H4 (cell line): ENCODE data around the gene SPTB. TPM values are rescaled to one million over a fixed set of nuclear protein-coding genes. Genes with fewer than 3 reads are reported as not detected.

Experiments used
- DNase-seq: peaks from one replicate; pipeline ENCODE4 v3.0.0-alpha.2; 2015; ENCODE audit warnings: low spot score
- total RNA-seq: library from RNA; depleted of rRNA; stranded (reverse); fragments of >200 nt; shearing (Covaris generic); gene quantifications from 2 replicates; pipeline ENCODE4 v1.2.3, GENCODE V29; 2014

Gene SPTB
- total RNA-seq, 1 experiment from 2014 or later = 0.04 TPM

DNA sequence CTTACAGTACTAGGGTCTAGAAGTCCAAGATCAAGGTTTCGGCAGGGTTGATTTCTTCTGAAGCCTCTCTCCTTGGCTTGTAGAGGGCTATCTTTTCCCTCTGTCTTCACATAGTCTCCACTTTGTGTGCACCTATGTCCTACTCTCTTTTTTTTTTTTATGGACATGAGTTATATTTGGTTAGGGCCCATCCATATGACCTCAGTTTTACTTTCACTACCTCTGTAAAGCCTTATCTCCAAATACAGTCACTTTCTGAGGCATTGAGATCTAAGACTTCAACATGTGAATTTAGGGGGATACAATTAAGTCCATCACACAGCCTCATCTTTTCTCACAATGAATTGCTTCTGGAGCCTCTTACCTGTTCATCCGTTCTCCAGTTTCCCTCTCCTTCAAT, 5.9 kb upstream of the SPTB start:
- DNase-seq = no peak

DNA sequence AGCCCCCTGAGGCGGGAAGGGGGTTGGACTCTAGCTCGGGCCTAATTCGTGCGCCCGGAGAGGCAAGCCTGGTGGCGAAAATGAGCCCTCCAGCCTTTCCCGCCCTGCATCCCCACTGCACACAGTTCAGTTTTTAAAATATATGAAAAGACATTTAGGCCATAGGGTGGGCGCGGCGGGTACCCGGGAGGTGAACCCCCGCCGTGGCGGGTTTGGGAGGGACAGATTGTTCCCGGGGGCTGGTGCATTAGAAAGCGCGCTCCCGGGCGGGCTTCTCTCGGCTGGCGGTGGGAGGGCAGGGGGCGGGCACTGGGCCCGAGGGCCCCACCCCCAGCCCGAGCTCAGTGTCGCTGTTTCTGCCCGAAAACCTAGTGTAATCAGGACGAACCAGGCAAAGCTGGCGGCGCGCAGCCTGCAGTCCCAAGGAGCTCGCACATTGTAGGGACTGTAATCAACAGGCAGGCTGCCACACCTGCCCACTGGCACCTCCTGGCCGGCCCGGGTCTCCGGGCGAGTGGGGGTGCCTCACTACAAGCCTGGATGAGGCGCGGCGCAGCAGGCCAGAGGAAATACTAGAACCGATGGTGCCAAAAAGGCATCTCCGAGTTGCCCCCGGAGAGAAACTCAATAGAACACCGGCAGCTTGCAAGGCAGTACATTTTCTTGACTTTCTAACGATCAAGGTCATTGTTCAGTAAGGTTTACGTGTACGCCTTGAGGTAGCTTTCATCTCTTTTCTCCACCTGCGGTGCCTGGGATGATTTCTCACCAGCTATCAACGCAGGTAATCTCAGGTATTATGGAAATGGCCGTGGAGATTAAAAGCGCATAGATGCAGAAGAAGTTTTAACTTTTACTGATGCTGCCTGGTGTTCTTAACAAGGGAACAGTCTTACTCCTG, 764 bp upstream of the SPTB start:
- no peak for DNase-seq

DNA sequence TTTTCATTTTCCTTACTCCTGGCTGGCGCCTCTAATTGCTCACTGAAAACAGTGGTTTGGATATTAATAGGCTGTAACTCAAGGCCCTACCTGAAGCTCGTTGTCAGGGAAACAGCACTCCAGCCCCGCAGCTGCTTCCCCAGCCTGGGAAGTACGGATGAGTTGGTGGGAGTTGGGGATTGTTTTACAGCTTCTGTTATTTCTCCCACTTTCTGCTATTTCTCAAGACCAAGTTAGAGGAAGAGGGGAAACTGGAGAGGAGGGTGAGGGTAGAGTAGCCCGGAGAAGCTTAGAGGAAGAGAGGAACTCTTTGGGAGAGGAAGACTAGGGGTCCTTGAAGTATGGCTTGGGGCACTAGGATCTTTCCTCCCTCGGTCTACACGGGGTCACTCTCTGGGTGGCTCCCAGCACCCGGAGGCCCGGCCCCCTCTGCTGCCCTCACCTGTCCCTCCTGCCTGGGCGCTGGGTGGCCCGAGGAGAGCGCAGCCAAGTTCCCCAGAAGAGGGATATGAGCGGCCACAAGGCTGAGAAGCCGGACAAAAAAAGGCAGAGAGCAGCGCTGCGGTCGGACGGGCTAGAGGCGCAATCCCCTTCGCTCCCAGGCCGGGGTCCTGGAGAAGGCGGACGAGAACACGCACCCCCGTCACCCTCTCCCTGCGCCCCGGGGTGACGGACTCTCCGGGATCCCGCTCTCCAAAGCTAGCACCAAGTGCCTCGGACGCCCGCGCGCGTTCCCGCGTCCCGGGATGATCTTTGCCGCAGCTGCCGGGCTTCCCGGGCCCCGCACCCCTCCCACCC, 671 bp downstream of the SPTB start:
- DNase-seq = no peak

GRCh38 chr14:64877846-64878245, 1.9 kb downstream of the SPTB start:
- no peak for DNase-seq

DNA sequence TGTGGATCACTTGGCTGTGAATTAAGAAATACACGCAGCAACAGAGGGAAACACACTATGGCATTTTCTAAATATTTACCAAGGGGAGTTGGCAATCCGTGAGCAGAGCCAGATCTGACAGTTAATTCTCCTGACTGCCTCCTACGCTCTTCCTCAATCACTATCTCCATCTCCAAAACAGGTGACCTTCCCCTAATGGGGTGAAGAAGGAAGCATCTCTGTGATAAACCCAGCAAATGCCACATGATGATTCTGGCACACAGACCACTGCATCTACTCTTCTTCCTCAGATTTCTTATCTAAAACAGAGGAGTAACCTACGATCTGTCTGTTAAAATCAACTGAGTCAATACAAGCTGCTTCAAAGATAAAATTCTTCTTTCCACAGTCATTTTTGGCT, 4.4 kb downstream of the SPTB start:
- no peak for DNase-seq

DNA sequence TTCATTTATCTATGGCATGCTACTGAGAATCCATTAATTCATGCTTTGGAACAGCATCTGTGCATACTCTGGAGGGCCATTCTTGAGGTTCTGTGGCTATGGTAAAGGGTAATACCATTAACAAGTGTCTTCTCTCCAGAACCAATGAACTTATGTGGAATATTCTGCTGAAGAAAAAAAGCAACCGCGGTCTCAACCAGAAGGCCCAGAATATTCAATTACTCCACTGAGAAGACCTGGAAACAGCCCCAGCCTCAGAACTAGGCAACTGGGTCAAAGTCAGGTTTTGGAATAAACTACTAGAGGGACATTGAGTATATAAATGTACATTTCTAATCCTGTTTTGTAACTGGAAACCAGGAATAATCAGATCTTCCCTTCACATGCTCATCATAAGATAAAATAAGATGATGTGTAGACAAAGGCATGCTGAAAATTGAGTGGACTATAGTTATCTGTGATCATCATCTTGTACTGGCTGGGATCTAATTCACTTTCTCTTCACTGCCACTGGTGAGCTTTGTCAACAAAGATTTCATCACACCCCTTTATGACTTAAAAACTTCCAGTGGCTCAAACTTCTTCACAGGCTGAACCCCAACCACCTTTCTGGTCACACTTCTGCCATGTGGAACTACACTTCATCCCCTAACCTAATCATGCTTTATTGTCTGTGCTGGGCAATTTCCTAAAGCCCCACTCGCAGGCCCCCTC, 6.0 kb downstream of the SPTB start:
- DNase-seq = no peak

- no peak for DNase-seq
Measured at GRCh38 chr14:64871344-64871743, 8.4 kb downstream of the SPTB start.

DNA sequence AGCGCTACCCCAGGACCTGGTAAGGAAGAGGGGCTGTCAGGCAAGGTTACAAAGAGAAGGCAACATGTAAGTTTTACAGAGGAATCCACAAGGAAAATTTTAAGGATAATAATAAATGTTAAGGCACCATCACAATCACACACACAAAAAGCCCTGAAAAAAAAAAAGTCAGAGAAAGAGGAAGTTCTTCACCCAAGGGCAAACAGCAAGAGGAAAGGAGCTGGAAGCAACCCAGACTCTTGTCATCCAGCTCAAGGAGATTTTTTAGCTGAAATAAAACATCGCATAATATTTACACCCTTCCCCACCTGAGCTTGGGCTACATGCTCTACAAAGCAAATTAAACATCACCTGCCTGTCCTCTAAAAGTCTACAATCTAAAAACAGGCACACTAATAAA, 9.5 kb downstream of the SPTB start:
- DNase-seq = no peak

- no peak for DNase-seq
Measured at GRCh38 chr14:64868841-64869240, 10.9 kb downstream of the SPTB start.

DNA sequence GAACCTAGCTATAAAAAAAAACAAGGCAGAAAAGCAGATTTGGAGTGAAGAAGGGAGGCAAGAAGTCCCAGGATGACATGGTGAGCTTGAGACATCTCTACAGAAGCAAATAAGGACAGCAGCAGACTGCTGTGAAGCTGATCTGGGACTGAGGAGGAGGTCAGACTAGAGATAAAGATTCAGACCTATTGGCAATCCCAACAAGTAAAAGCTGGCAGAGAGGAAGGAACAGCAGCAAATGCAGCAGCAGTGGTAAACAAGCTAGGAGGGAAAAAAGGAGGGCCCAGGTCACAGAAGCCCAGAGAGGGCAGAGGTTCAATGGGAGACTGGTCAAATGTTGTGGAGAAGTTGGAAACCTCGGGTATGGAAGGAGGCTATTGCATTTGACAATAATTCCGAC, 11.3 kb downstream of the SPTB start:
- DNase-seq = no peak

GRCh38 chr14:64867182-64867581, 12.5 kb downstream of the SPTB start:
- DNase-seq = no peak

- no peak for DNase-seq
Measured at GRCh38 chr14:64865992-64866391, 13.7 kb downstream of the SPTB start.

GRCh38 chr14:64865109-64865508, 14.6 kb downstream of the SPTB start:
- DNase-seq = no peak

DNA sequence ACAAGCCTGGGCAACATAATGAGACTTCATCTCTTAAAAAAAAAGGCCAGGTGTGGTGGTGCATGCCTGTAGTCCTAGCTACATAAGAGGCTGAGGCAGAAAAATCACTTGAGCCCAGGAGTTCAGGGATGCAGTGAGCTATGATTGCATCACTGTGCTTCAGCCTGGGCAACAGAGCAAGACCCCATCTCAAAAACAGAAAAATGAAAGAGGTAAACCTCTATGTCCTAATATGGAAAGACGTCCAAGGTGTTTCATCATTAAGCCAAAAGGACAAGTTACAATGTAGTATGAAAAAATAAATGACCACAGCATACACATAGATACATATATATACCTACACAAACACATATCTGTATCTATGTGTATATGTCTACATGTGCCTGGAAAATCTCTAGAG, 15.4 kb downstream of the SPTB start:
- no peak for DNase-seq

- no peak for DNase-seq
Measured at GRCh38 chr14:64861916-64862315, 17.8 kb downstream of the SPTB start.

- no peak for DNase-seq
Measured at GRCh38 chr14:64860039-64860438, 19.7 kb downstream of the SPTB start.

DNA sequence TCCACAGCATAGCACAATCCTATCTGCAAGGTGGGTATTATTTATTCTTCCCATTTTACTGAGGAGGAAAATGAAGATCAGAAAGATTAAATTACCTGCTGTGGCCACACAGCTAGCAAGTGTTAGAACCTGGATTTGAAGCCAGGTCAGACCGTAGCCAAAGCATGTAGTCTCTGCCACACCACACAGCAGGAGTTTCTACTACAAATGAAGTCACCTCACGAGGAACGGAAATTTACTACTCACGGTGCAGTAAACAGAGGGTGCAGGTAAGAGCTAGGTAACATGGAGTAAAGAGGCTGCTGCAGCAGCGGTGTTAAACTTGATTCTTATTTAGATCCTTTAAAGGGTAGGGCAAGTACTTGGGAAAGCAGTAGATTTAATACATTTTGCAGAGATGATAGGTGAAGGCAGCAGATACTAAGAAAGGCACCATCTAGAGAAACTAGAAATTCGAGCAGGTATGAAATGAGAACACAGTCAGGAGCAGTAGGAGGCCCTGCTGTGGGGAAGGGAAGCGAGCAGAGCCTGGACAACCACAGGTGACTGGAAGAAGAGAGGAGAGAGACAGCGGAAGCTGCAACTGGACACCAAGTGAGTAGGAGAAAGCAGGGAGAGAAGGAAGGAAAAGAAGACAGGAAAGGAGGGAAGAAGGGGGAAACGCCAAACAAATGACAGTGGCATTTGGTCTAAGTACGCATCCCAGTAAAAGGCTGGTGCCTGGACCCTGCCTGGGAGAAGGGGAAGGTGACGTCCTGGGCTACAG, 21.5 kb downstream of the SPTB start:
- DNase-seq = no peak

DNA sequence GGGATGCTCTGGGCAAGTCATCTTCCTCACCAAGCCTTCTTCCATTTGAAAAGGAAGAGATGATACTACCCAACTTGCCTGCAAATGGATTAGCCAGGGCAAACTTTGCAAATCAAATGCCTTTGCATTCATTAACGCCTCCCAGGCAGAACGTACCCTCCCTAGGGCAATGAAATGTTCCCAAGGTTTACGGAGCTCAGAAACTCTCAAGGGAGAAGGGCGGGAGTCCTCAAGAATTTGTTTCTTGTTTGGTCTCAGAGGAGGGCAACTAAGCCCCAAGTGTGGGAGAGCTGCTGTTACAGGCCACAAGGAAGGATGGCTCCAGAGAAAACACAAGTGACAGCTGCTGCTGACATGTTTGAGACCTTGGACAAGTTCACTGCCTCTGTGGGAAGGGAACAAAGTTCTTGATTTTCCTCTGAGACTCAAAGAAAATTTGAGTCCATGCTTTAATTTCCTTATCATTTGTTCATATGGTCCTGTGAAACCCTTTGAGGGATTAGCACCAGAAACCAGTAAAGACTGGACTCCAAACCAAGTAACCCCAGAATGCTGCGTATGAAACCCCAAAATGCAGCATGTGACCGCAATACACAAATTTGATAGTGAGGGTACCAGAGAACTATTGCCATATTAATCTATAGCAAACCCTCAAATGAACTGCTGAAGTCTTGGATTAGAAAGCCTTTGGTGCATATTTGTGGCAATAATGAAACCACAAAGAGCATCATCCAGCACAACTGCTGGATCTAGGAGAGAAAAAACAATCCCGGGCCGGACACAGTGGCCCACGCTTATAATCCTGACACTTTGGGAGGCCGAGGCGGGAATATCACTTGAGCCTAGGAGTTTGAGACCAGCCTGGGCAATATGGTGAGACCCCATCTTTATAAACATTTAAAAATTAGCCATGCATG, 22.9 kb downstream of the SPTB start:
- no peak for DNase-seq

GRCh38 chr14:64855721-64856528, 23.8 kb downstream of the SPTB start:
- DNase-seq = no peak
